ENCODE results near the gene C11orf42.

Gene C11orf42, protein sequence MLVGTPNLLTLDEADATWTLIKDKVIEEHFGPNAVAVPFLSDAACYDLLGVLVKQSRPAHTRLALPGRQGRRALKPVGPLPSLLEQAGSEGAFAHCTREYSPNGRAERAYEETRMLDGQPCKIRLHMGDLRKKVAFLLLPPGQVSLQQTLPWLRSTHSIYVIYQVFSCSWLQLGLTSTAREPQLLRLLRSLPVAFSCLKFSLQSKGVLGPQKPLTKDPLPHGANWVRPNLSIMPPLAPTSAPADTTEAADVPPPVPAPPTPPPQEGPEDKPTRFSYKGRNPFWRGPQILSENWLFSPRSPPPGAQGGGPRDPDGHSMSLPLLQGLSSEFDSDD

DNA sequence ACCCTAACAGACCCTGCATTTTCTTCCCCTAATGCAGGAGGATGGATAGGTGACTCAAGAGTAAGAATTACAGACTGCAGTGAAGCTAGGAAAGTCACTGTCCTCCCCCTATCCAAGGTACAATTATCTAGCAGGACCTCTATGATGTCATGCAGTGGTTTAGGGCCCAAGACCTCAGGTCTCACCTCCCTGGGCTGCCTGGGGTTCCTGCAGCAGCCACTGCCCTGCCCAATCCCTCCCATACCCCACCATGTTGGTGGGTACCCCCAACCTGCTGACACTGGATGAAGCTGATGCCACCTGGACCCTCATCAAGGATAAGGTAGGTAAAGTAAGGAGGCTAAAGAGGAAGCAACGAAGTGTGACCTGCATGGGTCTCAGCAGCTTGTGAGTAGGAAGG lies at the start of gene C11orf42:
Gene C11orf42, plus strand, starts transcription at position 192 of the 400 bp plus-strand sequence. Its CDS starts 59 bp downstream, at position 251.
- DNase-seq, result no peak

DNA sequence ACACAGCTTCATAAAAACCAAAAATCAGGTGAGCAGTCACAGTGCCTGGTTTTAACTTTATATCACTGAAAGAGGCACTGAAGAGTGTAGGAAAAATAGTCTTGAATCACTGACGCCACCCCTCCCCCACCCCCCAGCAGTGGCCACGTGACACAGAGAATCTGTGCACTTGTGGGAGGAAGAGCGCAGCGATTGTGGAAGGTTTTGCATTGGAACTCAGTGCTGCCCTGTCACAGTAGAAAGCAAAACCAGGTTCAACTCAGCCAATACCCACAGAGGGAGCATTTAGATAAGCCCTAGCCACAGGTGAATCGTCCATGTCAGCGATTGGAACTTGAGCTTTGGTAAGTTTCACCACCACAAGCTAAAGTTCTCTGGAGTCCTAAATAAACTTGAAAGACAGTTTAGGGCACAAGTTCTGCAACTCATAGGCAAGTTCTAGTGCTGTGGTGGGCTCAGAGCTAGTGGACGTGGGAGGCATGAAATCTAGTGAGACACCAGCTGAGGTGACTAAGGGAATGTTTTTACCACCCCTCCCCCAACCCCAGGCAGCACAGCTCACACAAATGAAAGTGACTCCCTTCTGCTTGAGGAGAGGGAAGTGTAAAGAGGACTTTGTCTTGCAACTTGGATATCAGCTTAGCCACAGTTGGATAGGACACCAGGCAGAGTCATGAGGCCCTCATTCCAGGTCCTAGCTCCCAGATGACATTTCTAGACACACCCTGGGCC lies 48.6 kb upstream of the C11orf42 start:
- DNase-seq, result no peak

DNA sequence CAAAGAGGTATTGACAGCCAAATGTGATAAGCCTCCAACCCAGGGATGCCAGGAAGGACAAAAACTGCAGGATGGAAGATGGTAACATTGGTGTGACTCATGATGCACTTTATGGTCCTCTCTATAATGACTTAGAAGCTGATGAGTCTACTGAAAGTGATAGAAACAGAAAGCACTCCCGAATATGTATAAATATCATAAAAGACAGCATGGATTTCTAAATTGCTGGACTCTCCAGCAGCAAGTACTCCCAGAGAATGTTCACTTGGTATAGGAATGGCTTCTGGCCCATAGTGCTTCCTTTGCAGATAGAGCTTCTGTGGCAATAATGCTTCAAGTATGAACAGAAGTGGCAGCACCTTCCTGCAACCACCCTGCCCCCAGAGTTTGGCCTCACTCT lies 35.1 kb upstream of the C11orf42 start, which contains the start of gene OR52B2:
Gene OR52B2, minus strand, starts transcription at position 101 of the 400 bp plus-strand sequence. Its CDS starts 0 bp downstream, at position 101.
- DNase-seq, result no peak

DNA sequence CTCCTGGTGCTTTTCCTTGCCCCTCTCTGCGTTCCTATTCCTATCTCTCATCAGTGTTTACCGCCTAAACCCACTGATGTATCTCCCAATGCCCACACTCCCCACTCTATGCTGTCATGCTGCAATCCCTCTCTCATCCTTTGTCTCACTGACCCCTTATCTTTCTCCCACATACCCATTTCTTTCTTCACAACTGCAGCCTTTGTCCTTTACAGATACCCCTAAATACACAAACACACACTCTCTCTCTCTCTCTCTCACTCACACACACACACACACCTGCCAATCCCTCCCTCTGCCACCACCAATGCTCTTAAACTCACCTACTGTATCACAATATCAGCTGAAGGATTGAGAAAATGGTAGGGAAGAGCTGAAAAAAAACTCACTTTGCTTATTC lies 29.9 kb upstream of the C11orf42 start:
- no peak for DNase-seq

DNA sequence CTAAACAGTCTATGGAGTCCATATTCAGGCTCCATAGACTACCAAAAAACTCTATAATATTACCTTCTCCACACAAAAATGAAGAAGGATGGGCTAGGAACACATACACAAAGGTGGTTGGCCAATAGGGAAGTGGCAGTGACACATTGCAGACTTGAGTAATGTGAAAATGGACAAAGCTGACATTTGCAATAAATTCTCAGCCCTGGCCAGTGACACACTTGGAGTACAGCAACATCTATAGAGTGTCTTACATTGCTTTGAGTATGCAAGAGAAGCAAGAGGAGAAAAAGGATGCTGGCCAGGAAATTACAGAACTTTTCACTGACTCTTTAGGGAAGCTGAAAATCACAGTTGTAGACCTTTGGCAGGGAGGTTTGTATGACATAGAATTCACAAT lies 13.6 kb upstream of the C11orf42 start:
- DNase-seq, result no peak

DNA sequence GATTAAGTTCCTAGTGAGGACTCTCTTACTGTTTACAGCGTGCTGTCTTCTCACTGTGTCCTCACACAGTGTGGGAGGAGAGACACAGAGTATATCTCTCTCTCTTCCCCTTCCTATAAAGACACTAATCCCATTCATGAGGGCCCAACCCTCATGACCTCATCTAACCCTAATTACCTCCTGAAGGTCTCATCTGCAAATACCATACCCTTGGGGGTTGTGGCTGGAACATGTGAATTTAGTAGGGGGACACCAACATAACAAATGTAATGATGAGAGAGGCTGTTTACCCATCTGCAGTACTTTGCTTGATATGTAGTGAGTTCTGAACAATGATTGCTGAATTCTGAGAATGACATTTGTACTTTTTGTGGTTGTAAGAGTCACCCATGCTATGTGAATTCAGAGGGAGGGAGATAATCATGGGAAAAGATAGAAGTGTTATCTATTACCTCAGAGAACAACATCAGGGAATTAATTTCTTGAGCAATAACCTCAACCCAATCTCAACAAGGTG lies 11.2 kb upstream of the C11orf42 start:
- no peak for DNase-seq

DNA sequence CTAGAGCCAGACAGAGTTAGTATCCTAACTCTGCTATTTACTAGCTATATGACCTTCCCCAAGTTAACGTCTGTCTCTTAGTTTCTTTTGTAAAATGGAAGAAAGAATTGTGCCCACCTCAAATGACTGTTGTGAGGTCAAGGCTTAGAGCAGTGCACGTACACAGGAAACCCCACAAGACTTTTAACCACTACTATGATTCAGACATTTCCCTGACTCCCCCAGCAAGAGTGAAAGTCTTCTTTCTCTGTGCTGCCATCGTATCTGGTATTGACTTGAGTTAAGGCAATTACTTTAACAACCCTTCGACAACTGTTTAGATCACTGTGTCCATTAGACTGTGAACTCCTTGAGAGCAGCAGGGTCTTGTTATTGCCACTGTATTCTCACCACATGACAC lies 9.0 kb upstream of the C11orf42 start:
- DNase-seq, result peak; percentile 56

DNA sequence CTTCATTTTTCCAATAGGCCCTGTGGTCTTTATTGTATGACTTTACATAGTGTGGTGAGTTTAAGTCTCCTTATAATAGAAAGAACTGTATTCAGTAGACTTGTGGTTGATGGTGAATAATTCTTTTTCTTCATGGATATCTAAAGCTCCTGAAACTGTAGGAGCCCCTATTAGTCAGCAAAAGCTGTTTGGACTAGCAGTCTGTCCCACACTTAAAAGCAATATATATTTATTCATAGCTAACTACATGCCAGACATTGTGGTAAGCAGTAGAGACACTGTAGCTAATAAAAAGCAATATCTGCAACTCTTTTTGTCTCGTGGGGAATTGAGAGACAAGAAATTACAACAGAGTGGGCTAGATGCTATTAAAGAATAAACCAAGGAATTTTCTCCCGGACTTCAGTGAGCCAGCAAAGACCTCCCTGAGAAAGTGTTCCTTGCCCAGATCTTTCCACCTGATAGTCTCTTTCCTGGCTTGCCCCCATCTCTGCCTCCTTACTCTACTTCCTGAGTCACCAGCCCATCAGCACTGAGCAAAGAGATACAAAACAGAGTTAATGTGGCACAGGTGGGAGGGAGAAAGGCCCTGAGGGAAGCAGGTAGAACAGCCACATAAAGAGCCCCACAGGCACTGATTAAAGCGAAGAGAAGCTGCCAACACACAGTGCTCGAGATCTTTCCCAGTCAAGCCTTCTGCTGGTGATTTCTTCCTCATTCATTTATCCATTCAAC lies 7.7 kb upstream of the C11orf42 start:
- DNase-seq, result no peak

DNA sequence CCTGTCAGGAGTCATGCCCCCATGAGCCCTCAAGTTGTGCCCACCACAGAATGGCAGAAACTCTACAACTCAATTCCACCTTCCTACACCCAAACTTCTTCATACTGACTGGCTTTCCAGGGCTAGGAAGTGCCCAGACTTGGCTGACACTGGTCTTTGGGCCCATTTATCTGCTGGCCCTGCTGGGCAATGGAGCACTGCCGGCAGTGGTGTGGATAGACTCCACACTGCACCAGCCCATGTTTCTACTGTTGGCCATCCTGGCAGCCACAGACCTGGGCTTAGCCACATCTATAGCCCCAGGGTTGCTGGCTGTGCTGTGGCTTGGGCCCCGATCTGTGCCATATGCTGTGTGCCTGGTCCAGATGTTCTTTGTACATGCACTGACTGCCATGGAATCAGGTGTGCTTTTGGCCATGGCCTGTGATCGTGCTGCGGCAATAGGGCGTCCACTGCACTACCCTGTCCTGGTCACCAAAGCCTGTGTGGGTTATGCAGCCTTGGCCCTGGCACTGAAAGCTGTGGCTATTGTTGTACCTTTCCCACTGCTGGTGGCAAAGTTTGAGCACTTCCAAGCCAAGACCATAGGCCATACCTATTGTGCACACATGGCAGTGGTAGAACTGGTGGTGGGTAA lies 6.1 kb upstream of the C11orf42 start, which contains the start of gene OR52W1:
Gene OR52W1, plus strand, starts transcription at position 51 of the 637 bp plus-strand sequence. Its CDS starts 0 bp downstream, at position 51.
- no peak for DNase-seq

DNA sequence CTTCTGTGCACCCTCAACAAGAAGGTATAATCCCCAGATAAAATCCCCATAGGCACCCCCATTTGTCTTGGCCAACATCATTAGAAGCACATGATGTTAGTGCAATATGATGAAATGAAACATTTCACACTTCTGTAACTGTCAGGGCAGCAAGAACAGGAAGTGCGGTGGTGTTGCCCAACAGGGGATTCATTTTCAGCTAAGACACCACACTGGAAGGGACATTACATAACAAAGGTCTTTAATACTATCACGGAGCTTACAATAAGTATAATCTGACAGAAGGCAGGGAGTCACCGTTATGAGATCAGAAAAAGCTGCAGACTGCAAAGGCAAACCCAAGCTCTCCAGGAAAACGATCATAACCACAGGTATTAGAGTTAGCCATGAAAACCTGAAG lies 4.4 kb upstream of the C11orf42 start:
- DNase-seq, result peak; percentile 45

DNA sequence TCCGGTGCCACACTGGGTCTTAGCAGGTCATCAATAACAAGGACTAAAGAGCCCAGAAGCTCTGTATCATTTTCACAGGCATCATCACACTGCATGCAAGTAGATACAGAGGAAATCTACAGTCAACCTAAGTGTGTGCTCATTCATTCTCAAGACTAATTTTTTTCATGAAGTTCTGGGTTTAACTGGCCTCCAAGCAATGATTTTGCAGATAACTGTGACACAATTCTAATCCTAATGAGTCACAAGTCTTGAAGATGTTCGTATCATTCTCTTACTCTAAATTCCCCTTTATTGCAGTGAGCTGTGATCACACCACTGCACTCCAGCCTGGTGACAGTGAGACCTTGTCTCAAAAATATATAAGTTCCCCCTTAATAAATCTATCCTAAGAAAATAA lies 3.9 kb upstream of the C11orf42 start:
- peak; percentile 56 for DNase-seq

DNA sequence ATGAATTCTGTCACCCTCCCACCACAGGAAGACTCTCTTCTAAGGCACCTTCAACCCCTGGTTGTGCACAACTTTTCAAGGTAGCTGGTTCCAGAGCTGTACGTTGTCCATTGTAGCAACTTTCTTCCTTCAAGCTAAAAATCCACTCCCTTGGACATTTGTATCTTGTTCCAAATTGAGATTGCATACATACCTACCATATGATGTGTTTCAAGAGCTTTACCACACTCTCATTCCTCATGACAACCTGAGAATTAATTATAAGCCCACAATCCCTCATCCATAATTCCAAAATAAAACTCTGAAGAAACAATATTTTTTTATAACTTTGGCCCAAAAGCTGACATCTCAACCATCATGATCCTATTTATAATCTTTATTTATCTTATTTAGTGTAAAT lies 3.3 kb upstream of the C11orf42 start:
- no peak for DNase-seq

DNA sequence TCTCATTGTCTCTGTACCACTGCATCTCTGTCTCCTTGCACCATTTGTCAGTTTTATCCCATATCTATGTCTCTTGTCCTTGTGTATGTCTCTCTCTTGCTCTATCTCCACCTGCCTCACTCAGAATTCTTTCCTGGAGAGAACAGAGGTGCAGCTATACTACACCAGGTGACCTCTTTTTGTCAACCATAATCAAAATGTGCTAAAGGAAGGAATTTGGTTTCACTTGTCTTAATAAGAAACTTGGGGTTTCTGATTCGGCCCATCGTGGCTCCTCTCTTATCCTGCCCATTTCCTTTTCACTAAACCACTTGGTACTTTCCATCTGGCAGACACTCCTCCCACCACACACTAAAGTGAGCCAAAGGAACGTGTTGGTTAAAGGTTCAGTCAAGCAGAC lies 2.0 kb upstream of the C11orf42 start:
- DNase-seq, result peak; percentile 55

DNA sequence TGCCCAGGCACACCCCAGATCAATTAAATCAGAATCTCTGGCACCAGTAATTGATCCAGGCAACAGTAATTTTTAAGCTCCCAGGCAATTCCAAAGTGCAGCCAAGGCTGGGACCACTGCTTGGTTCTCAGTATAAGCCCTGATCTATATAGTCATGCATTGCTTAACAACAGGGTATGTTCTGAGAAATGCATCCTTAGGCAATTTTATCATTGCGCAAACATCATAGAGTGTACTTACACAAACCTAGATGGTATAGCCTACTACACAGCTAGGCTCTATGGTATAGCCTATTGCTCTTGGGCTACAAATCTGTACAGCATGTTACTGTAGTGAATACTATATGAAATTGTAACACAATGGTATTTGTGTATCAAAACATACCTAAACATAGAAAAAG lies 651 bp upstream of the C11orf42 start:
- DNase-seq, result no peak

DNA sequence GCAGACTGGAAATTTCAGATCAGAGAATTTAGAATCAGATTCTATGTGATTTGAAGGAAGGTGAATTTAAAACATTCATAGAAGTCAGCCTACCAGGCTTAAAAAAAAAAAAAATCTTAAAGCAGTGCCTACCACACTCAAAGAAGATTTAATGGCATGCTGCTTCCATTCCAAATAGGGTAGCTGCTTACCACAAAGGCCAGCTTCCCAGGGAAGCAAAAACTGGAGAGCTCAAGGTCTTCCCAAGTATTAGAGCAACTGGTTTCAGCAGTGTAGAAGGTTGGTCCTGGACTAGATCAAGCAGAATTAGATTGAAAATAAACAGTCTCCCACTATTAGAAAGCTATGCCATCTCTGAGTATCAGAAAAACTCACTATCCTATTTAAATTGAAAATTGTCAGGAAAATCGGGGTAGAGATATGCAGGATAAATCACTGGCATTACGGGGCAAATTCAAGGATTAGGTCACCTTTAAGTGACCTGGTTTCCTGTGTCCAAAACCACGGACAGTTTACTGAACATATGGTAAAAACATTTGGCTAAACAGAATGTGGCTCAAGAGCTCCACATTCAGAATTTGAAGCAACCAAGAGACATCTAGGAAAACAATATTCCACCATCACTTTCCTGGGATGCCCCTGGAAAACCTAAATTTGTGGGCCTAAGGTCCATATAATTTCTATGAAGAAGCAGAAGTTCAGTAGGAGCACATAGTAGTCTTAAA lies 1.3 kb downstream of the C11orf42 start:
- DNase-seq, result no peak

DNA sequence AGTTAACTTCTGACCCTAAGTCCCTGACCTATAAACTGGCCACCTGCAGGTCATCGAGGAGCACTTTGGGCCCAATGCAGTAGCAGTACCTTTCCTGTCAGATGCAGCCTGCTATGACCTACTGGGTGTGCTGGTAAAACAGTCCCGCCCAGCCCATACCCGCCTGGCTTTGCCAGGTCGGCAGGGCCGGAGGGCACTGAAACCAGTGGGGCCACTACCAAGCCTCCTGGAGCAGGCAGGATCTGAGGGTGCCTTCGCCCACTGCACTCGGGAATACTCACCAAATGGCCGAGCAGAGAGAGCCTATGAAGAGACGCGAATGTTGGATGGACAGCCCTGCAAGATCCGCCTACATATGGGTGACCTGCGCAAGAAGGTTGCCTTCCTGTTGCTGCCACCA lies 4.4 kb downstream of the C11orf42 start:
- DNase-seq, result no peak

DNA sequence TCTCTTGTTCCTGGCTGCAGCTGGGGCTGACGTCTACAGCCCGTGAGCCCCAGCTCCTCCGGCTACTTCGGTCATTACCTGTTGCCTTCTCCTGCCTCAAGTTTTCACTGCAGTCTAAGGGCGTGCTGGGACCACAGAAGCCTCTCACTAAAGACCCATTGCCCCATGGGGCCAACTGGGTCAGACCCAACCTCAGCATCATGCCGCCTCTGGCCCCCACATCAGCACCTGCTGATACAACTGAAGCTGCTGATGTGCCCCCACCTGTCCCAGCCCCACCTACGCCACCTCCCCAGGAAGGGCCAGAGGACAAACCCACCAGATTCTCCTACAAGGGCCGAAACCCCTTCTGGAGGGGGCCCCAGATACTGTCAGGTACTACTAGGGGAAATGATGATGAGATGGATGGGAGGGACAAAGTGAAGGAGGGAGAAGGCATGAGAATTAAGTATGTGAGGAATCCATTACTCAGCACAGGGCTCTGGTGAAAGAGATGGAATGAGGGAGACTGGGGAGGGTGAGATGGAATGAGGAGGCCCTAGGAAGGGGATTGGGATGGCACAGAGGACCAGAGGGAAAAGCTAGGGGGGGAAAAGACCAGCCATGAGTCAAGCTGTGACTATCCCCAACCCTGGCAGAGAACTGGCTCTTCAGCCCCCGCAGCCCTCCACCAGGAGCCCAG lies 5.1 kb downstream of the C11orf42 start:
- DNase-seq, result no peak

DNA sequence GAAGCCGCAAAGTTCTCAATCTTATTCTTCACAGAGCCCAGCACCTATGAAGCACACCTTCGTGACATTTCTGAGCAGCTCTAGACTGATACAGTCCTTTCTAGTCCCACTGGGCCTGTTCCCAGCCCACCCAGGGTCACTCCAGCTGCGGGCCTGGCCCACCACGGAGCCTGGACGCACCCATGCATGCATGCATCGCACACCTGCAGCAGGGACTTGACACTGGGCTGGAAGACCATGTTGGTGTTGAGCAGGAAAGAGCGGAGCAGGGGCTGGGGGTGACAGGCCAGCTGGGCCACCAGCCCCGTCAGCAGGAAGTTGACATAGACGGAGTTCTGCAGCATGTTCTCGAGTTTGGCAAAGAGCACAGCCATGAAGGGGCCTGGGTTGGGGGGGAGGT lies 9.2 kb downstream of the C11orf42 start:
- no peak for DNase-seq

DNA sequence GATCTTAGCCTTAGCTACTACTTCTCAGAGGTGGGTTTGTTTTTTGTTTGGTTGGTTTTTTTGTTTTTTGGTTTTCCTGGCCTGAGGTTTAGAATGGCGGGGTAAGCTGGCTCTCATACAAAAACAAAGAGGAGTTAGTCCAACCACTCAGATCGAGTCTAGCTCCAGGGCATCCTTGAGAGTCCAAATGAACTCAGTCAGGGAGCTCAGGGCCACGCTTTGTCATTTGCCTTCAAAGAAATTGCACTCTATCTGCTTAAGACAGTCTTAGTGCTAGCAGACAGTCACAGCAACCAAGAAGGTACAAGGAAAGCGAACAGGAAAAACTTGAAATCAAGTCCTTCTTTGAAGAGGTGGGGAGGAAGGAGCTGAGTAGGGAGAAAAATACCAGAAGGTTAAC lies 11.1 kb downstream of the C11orf42 start:
- no peak for DNase-seq

DNA sequence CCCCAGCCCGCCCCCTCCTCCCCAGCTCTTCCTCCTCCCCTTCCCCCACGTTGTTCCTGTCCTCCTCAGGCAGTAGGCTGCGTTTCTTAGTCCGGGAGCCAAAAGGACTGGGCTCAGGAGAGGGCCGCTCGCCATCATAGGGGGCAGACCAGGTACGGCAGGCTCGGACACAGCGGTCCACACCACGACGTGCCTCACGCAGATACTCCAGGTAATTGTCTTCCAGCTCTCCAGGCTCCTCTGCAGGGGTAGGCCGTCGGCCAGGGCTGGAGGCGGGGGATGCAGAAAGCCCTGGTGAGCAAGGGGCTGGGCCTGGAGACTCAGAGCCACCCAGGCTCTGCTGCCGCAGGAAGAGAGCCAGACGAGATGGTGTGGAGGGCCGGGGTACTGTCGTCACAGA lies 12.4 kb downstream of the C11orf42 start:
- no peak for DNase-seq

DNA sequence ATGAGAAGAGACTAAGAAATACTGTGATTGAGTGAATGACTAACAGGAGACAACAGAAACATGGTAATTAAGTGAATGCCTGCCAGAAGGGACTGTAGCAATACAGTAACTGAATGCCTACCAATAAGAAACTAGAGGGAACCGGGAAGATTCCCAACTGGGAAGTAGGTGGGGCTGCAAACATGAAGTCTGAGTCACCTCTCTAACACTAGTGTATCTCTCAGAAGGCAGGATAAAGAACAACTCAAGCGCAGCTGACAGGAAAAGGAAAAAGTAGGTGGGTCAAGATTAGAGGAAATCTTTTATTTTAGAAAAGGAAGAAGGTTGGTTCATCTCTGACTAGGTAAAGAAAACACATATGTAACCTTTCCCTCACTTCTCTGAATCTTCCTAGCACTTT lies 14.0 kb downstream of the C11orf42 start:
- no peak for DNase-seq

DNA sequence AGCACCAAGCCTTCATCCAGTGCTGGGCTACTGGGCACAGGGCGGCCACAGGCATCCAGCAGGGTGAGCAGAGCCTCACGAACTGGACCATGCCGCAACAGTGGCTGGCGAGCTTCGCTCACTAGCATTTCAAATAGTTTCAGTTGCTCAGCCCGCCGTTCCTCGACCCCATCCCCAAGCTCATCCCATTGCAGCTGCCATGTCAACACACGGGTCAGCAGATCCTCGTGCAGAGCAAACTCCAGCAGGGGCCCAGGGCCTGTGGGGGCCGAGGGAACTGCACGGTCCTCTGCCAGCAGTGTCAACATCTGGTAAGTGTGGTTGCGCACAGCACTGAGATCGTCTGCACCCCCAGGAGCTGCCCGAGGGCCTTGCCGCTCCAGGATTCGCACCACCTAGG lies 18.5 kb downstream of the C11orf42 start:
- no peak for DNase-seq
